ENCODE results near the gene FANCC.
A peak's percentile ranks its signal among the peaks of the same experiment; 100 is the strongest.

FANCC gene

DNA sequence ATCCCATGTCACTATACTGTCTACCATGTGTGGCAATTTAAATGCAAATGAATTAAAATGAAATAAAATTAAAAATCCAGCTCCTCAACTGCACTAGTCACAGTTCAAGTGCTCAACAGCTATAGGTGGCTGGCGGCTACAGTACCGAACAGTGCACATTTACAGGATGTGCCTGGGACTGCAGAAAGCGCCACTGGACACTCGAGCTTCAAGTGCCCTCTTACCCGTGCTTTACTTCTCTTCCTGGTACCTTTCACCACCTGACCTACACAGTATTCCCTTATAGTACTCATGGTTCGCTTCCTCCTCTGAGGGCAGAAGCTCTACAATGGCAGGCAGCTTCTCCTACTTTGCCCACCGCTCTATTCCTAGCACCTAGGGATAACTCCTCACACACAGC, 166.6 kb downstream of the FANCC start:
- DNase-seq (ENCODE audit: low read depth in 2 of 3, low spot score in 2 of 3), result no peak

- no peak for DNase-seq (ENCODE audit: low read depth in 2 of 3, low spot score in 2 of 3)
These were observed 169.3 kb downstream of the FANCC start for GRCh38 chr9:95148208-95148520.

- no peak for DNase-seq (ENCODE audit: low read depth in 2 of 3, low spot score in 2 of 3)
These were observed 169.9 kb downstream of the FANCC start for GRCh38 chr9:95147452-95148207.

GRCh38 chr9:95143591-95144561, 173.6 kb downstream of the FANCC start:
- no peak for DNase-seq (ENCODE audit: low read depth in 2 of 3, low spot score in 2 of 3)

DNA sequence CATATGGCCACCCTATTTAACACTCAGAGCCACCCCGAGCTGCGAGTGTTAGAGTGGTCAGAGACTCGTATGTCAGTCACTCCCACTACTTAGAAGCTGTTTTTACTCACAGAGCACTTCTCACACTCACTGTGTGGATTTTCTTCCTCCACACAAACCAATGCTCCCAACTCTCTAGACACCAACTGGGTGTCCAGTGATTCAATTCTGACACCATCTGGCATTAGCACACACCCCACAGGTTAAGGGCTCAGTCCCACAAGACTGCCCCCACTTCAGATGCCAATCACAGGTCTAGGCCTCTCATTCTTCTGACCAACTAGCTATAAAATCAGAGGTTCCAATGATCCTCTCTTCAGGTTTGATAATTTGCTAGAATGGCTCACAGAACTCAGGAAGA, 174.8 kb downstream of the FANCC start:
- DNase-seq (ENCODE audit: low read depth in 2 of 3, low spot score in 2 of 3), result no peak

GRCh38 chr9:95142315-95142714, 175.2 kb downstream of the FANCC start:
- DNase-seq (ENCODE audit: low read depth in 2 of 3, low spot score in 2 of 3), result no peak

DNA sequence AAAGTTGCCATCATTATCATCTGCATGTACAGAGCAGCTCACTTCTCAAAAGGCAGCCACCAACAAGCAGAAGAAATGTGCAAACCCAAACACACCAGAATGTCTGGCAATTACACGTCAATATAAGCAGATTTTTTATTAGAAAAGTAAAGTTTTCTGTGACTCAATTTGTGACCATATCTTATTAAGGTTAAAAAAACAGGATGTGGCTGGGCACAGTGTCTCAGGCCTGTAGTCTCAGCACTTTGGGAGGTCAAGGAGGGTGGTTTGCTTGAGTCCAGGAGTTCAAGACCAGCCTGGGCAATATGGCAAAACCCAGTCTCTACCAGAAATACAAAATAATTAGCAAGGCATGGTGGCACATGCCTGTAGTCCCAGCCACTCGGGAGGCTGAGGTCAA, 176.7 kb downstream of the FANCC start:
- DNase-seq (ENCODE audit: low read depth in 2 of 3, low spot score in 2 of 3), result no peak

GRCh38 chr9:95139126-95139525, 178.4 kb downstream of the FANCC start:
- DNase-seq (ENCODE audit: low read depth in 2 of 3, low spot score in 2 of 3), result no peak

DNA sequence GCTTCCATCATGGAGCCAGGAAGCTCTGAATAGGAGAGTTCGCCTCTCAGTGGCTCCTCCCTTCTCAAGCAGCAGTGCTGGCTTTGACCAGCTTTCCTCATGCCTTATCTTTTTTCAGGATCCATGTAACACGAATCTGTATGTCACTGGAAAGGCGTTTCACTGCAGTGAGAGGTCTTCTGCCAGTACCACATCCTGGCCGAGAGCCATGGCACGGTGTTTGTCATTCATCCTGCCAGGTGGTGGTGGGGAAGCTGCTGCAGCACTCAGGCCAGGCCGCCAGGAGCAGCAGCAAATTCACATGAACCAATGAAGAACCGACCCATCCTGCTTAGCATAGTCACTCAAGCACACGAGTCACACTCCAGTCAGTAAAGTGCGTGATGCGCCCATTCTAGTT, 179.0 kb downstream of the FANCC start:
- DNase-seq (ENCODE audit: low read depth in 2 of 3, low spot score in 2 of 3), result no peak

GRCh38 chr9:95137587-95138145, 179.8 kb downstream of the FANCC start:
- DNase-seq (ENCODE audit: low read depth in 2 of 3, low spot score in 2 of 3), result no peak

GRCh38 chr9:95135756-95136155, 181.8 kb downstream of the FANCC start:
- DNase-seq (ENCODE audit: low read depth in 2 of 3, low spot score in 2 of 3), result no peak

DNA sequence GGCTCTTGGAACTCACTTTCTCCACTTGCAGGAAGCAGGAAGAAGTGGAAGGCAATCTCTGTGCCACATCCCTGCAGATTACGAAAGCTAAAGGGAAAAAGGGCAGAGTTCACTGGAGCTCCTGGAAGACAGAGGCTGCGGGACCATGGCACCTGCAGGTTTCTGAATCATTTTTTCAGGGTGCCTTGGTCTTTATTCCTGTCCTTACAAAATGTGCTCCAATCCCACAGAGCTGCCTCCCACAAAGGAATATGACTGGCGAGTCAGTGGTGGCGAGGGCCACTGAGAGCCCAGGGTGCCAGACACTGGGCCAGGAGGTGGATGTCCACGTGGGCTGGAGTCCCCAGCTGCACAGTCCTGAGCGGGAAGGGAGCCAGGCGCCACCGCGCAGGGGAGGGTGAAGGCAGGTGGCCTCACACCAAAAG, 183.0 kb downstream of the FANCC start:
- DNase-seq (ENCODE audit: low read depth in 2 of 3, low spot score in 2 of 3), result no peak

- no peak for DNase-seq (ENCODE audit: low read depth in 2 of 3, low spot score in 2 of 3)
These were observed 184.2 kb downstream of the FANCC start for GRCh38 chr9:95133325-95133705.

GRCh38 chr9:95132366-95133324, 184.9 kb downstream of the FANCC start:
- no peak for DNase-seq (ENCODE audit: low read depth in 2 of 3, low spot score in 2 of 3)

GRCh38 chr9:95131023-95131943, 186.2 kb downstream of the FANCC start:
- DNase-seq (ENCODE audit: low read depth in 2 of 3, low spot score in 2 of 3), result peak in 2 of 3 experiments; percentile 9 to 13

DNA sequence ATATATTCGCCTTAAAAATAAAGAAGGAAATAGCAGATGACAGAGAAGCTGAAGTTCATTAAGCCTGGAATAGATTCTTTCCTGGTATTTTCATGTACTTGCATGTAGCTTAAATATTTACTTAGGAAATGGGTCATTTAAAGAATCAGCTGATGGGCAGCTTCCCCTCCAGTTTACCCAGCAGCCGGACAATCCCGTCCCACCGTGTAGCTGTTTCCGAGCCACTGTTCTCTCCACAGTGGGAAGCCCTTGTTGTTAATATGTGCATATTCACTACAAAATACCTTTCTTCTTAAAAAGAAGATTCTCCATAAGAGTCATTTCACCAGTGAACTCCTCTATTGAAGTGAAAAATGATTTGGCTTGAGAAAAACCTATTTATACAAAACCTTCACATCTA, 187.0 kb downstream of the FANCC start:
- no peak for DNase-seq (ENCODE audit: low read depth in 2 of 3, low spot score in 2 of 3)

GRCh38 chr9:95129476-95130291, 187.8 kb downstream of the FANCC start:
- DNase-seq (ENCODE audit: low read depth in 2 of 3, low spot score in 2 of 3), result no peak

DNA sequence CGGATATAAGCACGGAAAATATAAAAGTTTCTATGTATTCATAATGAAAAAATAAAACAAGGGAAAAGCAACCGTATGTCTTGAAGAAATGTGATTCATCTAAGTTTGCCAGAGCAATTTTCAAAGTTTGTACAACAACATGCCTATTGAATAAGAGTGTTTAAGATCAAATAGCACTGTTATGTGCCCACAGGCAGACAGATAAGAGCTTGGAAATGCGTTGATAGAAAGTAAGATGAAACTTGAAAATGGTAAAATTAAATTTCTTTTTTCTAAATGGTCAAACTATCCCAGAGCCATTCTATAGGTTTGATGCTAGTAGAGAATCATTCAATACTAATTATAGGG, 189.4 kb downstream of the FANCC start:
- no peak for DNase-seq (ENCODE audit: low read depth in 2 of 3, low spot score in 2 of 3)
